ENCODE measurements around the gene CUL1. TPM values are rescaled to one million over a fixed set of nuclear protein-coding genes. Genes with fewer than 3 reads are reported as not detected.

Gene CUL1
- total RNA-seq, 1 donor from 2014 or later = 56.9 TPM

GRCh38 chr7:148684289-148684830, 14.3 kb upstream of the CUL1 start:
- no peaks in the 10 kb centered on the region for H3K4me1 Mint-ChIP-seq
- POLR2A ChIA-PET = no interaction called here
- H3K36me3 Mint-ChIP-seq (ENCODE audit: low read depth) = no peaks in the 10 kb centered on the region
- no peaks in the 10 kb centered on the region for H3K27me3 Mint-ChIP-seq
- ATAC-seq (ENCODE audit: low read depth) = no peak
- intact Hi-C loops (cut with micrococcal nuclease) = no loop called here
- no peak overlapping the region for H3K27ac Mint-ChIP-seq
- no peak overlapping the region for H3K4me3 Mint-ChIP-seq
- DNase-seq = no peak
- CTCF ChIA-PET = no interaction called here
- peaks cover 6% of the 10 kb centered on the region for H3K9me3 Mint-ChIP-seq
- TF ChIP-seq, protein P1, sequence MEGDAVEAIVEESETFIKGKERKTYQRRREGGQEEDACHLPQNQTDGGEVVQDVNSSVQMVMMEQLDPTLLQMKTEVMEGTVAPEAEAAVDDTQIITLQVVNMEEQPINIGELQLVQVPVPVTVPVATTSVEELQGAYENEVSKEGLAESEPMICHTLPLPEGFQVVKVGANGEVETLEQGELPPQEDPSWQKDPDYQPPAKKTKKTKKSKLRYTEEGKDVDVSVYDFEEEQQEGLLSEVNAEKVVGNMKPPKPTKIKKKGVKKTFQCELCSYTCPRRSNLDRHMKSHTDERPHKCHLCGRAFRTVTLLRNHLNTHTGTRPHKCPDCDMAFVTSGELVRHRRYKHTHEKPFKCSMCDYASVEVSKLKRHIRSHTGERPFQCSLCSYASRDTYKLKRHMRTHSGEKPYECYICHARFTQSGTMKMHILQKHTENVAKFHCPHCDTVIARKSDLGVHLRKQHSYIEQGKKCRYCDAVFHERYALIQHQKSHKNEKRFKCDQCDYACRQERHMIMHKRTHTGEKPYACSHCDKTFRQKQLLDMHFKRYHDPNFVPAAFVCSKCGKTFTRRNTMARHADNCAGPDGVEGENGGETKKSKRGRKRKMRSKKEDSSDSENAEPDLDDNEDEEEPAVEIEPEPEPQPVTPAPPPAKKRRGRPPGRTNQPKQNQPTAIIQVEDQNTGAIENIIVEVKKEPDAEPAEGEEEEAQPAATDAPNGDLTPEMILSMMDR (IDR thresholded peaks at IDR 0.05) = no peak

- no peak overlapping the region for H3K4me3 Mint-ChIP-seq
- no peak overlapping the region for H3K27ac Mint-ChIP-seq
- no peaks in the 10 kb centered on the region for H3K4me1 Mint-ChIP-seq
- H3K9me3 Mint-ChIP-seq = peaks cover 4% of the 10 kb centered on the region
- intact Hi-C loops (cut with micrococcal nuclease) = no loop called here
- DNase-seq (no peak), ATAC-seq (ENCODE audit: low read depth) (no peak)
- peaks cover 4% of the 10 kb centered on the region for H3K27me3 Mint-ChIP-seq
- CTCF ChIA-PET = no interaction called here
- TF ChIP-seq, protein P1 (IDR thresholded peaks at IDR 0.05) = no peak
- H3K36me3 Mint-ChIP-seq (ENCODE audit: low read depth) = no peaks in the 10 kb centered on the region
- POLR2A ChIA-PET = no interaction called here
Measured at GRCh38 chr7:148686312-148686937, 12.3 kb upstream of the CUL1 start.

DNA sequence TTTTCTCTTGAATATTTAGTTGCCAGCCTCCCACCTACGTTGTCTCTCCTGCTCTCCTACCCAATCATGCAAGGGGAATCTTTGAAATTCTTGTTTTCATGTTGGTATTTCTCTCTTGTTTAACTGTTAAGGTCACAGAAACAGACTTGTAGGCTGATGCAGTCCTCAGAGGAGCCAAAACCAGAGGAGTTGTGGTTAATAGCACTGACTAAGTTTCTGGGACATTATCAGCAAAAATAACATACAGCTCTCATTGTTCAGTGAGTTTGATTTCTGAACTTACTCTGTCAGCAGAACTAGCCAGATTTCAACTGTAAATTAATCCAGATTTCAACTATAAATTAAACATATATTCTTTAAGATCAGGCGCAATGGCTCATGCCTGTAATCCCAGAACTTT, 11.1 kb upstream of the CUL1 start:
- no peak for ATAC-seq (ENCODE audit: low read depth)
- Mint-ChIP-seq H3K4me3 (no peak overlapping the region), H3K27ac (no peak overlapping the region), H3K4me1 (no peaks in the 10 kb centered on the region), H3K27me3 (peaks cover 4% of the 10 kb centered on the region), H3K9me3 (no peaks in the 10 kb centered on the region), H3K36me3 (ENCODE audit: low read depth) (no peaks in the 10 kb centered on the region)
- no peak for DNase-seq
- TF ChIP-seq, protein P1 (IDR thresholded peaks at IDR 0.05) = no peak
- CTCF ChIA-PET = no interaction called here
- POLR2A ChIA-PET = no interaction called here
- intact Hi-C loops (cut with micrococcal nuclease) = no loop called here

- H3K9me3 Mint-ChIP-seq = no peaks in the 10 kb centered on the region
- ChIA-PET POLR2A (no interaction called here), CTCF (no interaction called here)
- no peak overlapping the region for H3K4me3 Mint-ChIP-seq
- H3K36me3 Mint-ChIP-seq (ENCODE audit: low read depth) = no peaks in the 10 kb centered on the region
- TF ChIP-seq, protein P1 (IDR thresholded peaks at IDR 0.05) = no peak
- peaks cover 4% of the 10 kb centered on the region for H3K27me3 Mint-ChIP-seq
- ATAC-seq (ENCODE audit: low read depth) (no peak), DNase-seq (no peak)
- H3K4me1 Mint-ChIP-seq = no peaks in the 10 kb centered on the region
- intact Hi-C loops (cut with micrococcal nuclease) = no loop called here
- H3K27ac Mint-ChIP-seq = no peak overlapping the region
Measured at GRCh38 chr7:148688526-148688925, 10.2 kb upstream of the CUL1 start.

DNA sequence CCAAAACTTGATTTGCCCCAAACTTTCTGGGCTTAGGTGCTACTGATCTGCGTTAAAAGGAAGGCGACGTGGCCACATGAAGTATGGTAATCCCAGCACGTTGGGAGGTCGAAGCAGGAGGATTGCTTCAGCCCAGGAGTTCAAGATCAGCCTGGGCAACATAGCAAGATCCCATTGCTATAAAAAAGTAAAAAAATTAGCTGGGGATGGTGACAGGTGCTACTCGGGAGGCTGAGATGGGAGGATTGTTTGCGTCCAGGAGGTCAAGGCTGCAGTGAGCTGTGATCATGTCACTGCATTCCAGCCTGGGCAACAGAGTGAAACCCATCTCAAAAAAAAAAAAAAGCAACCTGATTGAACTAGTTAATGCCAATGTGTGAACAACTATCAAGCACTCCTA, 5.1 kb upstream of the CUL1 start:
- Mint-ChIP-seq H3K27me3 (peaks cover 4% of the 10 kb centered on the region), H3K36me3 (ENCODE audit: low read depth) (peaks cover 4% of the 10 kb centered on the region), H3K27ac (no peak overlapping the region), H3K9me3 (no peaks in the 10 kb centered on the region), H3K4me3 (no peak overlapping the region), H3K4me1 (peaks cover 11% of the 10 kb centered on the region)
- TF ChIP-seq, protein P1 (IDR thresholded peaks at IDR 0.05) = no peak
- POLR2A ChIA-PET = no interaction called here
- intact Hi-C loops (cut with micrococcal nuclease) = loop anchor here (10.0 kb wide), 1 partner anchor 931 kb away; no protein-coding TSS in a partner anchor
- no peak for ATAC-seq (ENCODE audit: low read depth)
- CTCF ChIA-PET = no interaction called here
- DNase-seq = no peak

Measured in activated B cell treated with CpG ODN at 0.5 μM for 24 hours (primary cell).